Measurements from ENCODE around the gene CDC25C. TPM values are rescaled to one million over a fixed set of nuclear protein-coding genes. Genes with fewer than 3 reads are reported as not detected.

The CDC25C gene
- total RNA-seq, 1 experiment from 2014 or later, result 36.2 TPM

- no TSS peak for BruUV-seq (replicated peaks)
- Histone ChIP-seq H3K36me3 (ENCODE audit: low read depth) (no peaks in the 10 kb centered on the region), H4K20me1 (ENCODE audit: insufficient read depth) (no peaks in the 10 kb centered on the region), H3K9me2 (ENCODE audit: insufficient read depth) (no peaks in the 10 kb centered on the region), H3K27me3 (ENCODE audit: insufficient read depth, low read depth) (peaks cover 31% of the 10 kb centered on the region), H3K4me3 (no peak overlapping the region), H3K27ac (no peak overlapping the region), H3F3A (ENCODE audit: insufficient read depth, low read depth) (no peaks in the 10 kb centered on the region), H3K4me1 (replicated peaks; ENCODE audit: insufficient read depth) (no peaks in the 10 kb centered on the region), H3K4me2 (no peak overlapping the region), H3K9me3 (ENCODE audit: insufficient read depth, low read depth) (no peaks in the 10 kb centered on the region), H3K79me2 (ENCODE audit: low read depth) (no peaks in the 10 kb centered on the region), H2AFZ (no peak overlapping the region)
- ChIA-PET POLR2A (ENCODE audit: unreplicated experiment) (no interaction called here), CTCF (interaction anchor here (0.5 kb wide), 1 partner anchor 72 kb away, joined by 3 read pairs; no protein-coding TSS in a partner anchor)
- intact Hi-C loops (cut with micrococcal nuclease; ENCODE audit: unreplicated experiment), result no loop called here
- no peak for DNase-seq
- no peak for TF ChIP-seq EZH2 (IDR thresholded peaks at IDR 0.05; ENCODE audit: low read depth)
- no peak for TF ChIP-seq CTCF (conservative IDR thresholded peaks at IDR 0.05)
Measured at GRCh38 chr5:138245717-138246116, 85.9 kb downstream of the CDC25C start.

DNA sequence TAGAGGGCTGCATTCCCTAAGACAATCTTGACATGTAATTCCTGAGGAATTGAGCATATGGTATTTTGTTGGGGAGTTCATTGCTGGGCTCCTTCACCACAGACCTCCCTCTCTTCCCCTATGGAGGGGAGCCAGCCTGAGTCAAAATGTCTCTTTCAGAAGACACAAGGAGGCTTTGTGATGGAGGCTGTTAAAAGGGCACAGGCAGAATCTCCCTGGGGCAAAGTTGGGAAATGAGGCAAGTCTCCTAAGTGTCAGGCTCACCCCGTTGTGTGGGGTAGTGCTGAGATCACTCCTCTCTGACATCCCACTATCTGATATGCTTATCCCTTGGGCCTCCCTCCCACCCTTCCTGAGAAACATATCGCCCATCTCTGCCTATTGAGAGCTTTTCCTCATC lies 87.8 kb downstream of the CDC25C start:
- ChIA-PET CTCF (interaction anchor here (0.6 kb wide), 1 partner anchor 35 kb away, joined by 7 read pairs; no protein-coding TSS in a partner anchor), POLR2A (ENCODE audit: unreplicated experiment) (interaction anchor here (0.7 kb wide), 1 partner anchor 127 kb away, joined by 3 read pairs; no protein-coding TSS in a partner anchor)
- no peak overlapping the region for H3K27ac ChIP-seq
- H3K27me3 ChIP-seq (ENCODE audit: insufficient read depth, low read depth), result peaks cover 47% of the 10 kb centered on the region
- BruUV-seq (replicated peaks), result no TSS peak
- no peak overlapping the region for H2AFZ ChIP-seq
- H3F3A ChIP-seq (ENCODE audit: insufficient read depth, low read depth), result no peaks in the 10 kb centered on the region
- no peaks in the 10 kb centered on the region for H3K36me3 ChIP-seq (ENCODE audit: low read depth)
- H3K4me3 ChIP-seq, result no peak overlapping the region
- no peaks in the 10 kb centered on the region for H3K79me2 ChIP-seq (ENCODE audit: low read depth)
- no peak overlapping the region for H3K4me2 ChIP-seq
- H3K9me3 ChIP-seq (ENCODE audit: insufficient read depth, low read depth), result no peaks in the 10 kb centered on the region
- DNase-seq, result no peak
- no peaks in the 10 kb centered on the region for H4K20me1 ChIP-seq (ENCODE audit: insufficient read depth)
- no peaks in the 10 kb centered on the region for H3K4me1 ChIP-seq (replicated peaks; ENCODE audit: insufficient read depth)
- TF ChIP-seq EZH2 (IDR thresholded peaks at IDR 0.05; ENCODE audit: low read depth) (no peak), CTCF (conservative IDR thresholded peaks at IDR 0.05) (no peak)
- no peaks in the 10 kb centered on the region for H3K9me2 ChIP-seq (ENCODE audit: insufficient read depth)
- intact Hi-C loops (cut with micrococcal nuclease; ENCODE audit: unreplicated experiment), result no loop called here

- Histone ChIP-seq H3K9me3 (ENCODE audit: insufficient read depth, low read depth) (no peaks in the 10 kb centered on the region), H3K4me3 (no peak overlapping the region), H2AFZ (no peak overlapping the region), H3K79me2 (ENCODE audit: low read depth) (no peaks in the 10 kb centered on the region), H3K27me3 (ENCODE audit: insufficient read depth, low read depth) (peaks cover 52% of the 10 kb centered on the region), H4K20me1 (ENCODE audit: insufficient read depth) (no peaks in the 10 kb centered on the region), H3K4me2 (no peak overlapping the region), H3K4me1 (replicated peaks; ENCODE audit: insufficient read depth) (no peaks in the 10 kb centered on the region), H3K36me3 (ENCODE audit: low read depth) (no peaks in the 10 kb centered on the region), H3K9me2 (ENCODE audit: insufficient read depth) (no peaks in the 10 kb centered on the region), H3K27ac (no peak overlapping the region), H3F3A (ENCODE audit: insufficient read depth, low read depth) (no peaks in the 10 kb centered on the region)
- CTCF ChIA-PET, result interaction anchor here (0.6 kb wide), 1 partner anchor 19 kb away, joined by 3 read pairs; no protein-coding TSS in a partner anchor
- DNase-seq, result peak in 1 of 2 experiments; percentile 14
- TF ChIP-seq EZH2 (IDR thresholded peaks at IDR 0.05; ENCODE audit: low read depth) (no peak), CTCF (conservative IDR thresholded peaks at IDR 0.05) (no peak)
- POLR2A ChIA-PET (ENCODE audit: unreplicated experiment), result interaction anchor here (0.6 kb wide), 2 partner anchors 83 to 110 kb away, joined by 4 to 5 read pairs; no protein-coding TSS in a partner anchor
- no TSS peak for BruUV-seq (replicated peaks)
- intact Hi-C loops (cut with micrococcal nuclease; ENCODE audit: unreplicated experiment), result no loop called here
Measured at GRCh38 chr5:138241688-138242571, 89.7 kb downstream of the CDC25C start.

Measured in PC-9 (cell line).